Mesendoderm (in vitro differentiated cells): ENCODE data around the gene LZTFL1.

Experiments used
- DNase-seq: peaks from one replicate; pipeline ENCODE4 v3.0.0; 2013
- H2AK5ac ChIP-seq: 2 replicates; pipeline ENCODE4 v1.6.1; 2013; ENCODE audit warnings: low read length, inconsistent platforms
- H2BK120ac ChIP-seq: 2 replicates; pipeline ENCODE4 v1.6.1; 2013; ENCODE audit warnings: low read depth, mild to moderate bottlenecking, low read length, moderate library complexity, mixed read lengths
- H2BK15ac ChIP-seq: replicated peaks from 2 replicates; pipeline ENCODE4 v1.6.1; 2013; ENCODE audit warnings: low read depth, mild to moderate bottlenecking, moderate library complexity
- H2BK5ac ChIP-seq: 2 replicates; pipeline ENCODE4 v1.6.1; 2013; ENCODE audit warnings: low read length, inconsistent platforms
- H3K18ac ChIP-seq: 2 replicates; pipeline ENCODE4 v1.6.1; 2013; ENCODE audit warnings: mild to moderate bottlenecking, low read length, mixed read lengths
- H3K23ac ChIP-seq: one replicate; pipeline ENCODE4 v1.6.1; 2013; ENCODE audit warnings: low read length
- H3K27ac ChIP-seq: 2 replicates; pipeline ENCODE4 v1.5.1; 2013; ENCODE audit warnings: low read depth, mild to moderate bottlenecking, inconsistent platforms, low read length, moderate library complexity
- H3K27me3 ChIP-seq: 2 replicates; pipeline ENCODE4 v1.6.1; 2013; ENCODE audit warnings: low read length, control low read depth, mild to moderate bottlenecking, inconsistent platforms; ENCODE audit not compliant: insufficient read depth, poor library complexity
- H3K36me3 ChIP-seq: 2 replicates; pipeline ENCODE4 v1.6.1; 2013; ENCODE audit warnings: low read length, inconsistent platforms; ENCODE audit not compliant: control insufficient read depth, insufficient read depth
- H3K4ac ChIP-seq: one replicate; pipeline ENCODE4 v1.6.1; 2013; ENCODE audit warnings: low read depth, mild to moderate bottlenecking, low read length, moderate library complexity
- H3K4me1 ChIP-seq: 2 replicates; pipeline ENCODE4 v1.6.1; 2013; ENCODE audit warnings: low read depth, low read length, inconsistent platforms; ENCODE audit not compliant: control insufficient read depth
- H3K4me2 ChIP-seq: 2 replicates; pipeline ENCODE4 v1.6.1; 2013; ENCODE audit warnings: low read length
- H3K4me3 ChIP-seq: 2 replicates; pipeline ENCODE4 v1.5.1; 2013; ENCODE audit warnings: mild to moderate bottlenecking, low read length
- H3K56ac ChIP-seq: one replicate; pipeline ENCODE4 v1.6.1; 2013; ENCODE audit warnings: low read length
- H3K79me1 ChIP-seq: 2 replicates; pipeline ENCODE4 v1.6.1; 2013; ENCODE audit warnings: low read length, inconsistent platforms
- H3K79me2 ChIP-seq: 2 replicates; pipeline ENCODE4 v1.6.1; 2013; ENCODE audit warnings: mild to moderate bottlenecking, low read length; ENCODE audit not compliant: control insufficient read depth, insufficient read depth
- H3K9ac ChIP-seq: 2 replicates; pipeline ENCODE4 v1.6.1; 2013; ENCODE audit warnings: low read length, inconsistent platforms
- H4K5ac ChIP-seq: one replicate; pipeline ENCODE4 v1.6.1; 2013; ENCODE audit warnings: low read length
- H4K8ac ChIP-seq: one replicate; pipeline ENCODE4 v1.6.1; 2013; ENCODE audit warnings: low read depth, mild to moderate bottlenecking, control low read depth, low read length, moderate library complexity
- WGBS: extraction: QIAGEN DNeasy Blood & Tissue Kit; methylation state at CpG from one replicate; pipeline ENCODE4 v1.1.7; 2013; ENCODE audit warnings: low lambda C conversion rate, missing lambda C conversion rate; ENCODE audit not compliant: insufficient coverage; ENCODE audit errors: extremely low coverage; 5-methylcytosine and 5-hydroxymethylcytosine counted together

LZTFL1 gene

DNA sequence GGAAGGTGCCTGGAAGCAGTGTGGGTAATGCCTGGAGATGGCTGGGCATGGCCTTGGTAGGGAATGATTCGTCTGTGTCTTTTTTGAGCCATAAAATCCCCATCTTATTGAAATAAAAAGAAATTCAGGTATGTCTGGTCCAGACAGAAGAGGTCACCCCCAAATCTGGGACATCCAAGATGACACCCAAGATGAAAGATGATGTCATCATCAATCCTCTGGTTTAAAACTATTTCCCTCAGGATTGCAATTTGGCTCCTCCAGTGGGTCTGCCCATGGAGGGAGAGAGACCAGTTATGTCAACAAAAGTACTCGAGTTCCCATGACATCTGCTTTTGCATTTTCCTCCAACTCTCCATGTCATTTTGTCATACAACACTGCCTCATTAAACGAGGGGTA lies 27.7 kb upstream of the LZTFL1 start:
- WGBS: no CpG with 5 or more reads among the region's 3 CpGs
- Histone ChIP-seq H3K36me3 (no peaks in the 10 kb centered on the region), H3K23ac (no peak overlapping the region), H3K4ac (no peak overlapping the region), H3K79me1 (no peaks in the 10 kb centered on the region), H2BK5ac (no peak overlapping the region), H3K79me2 (no peaks in the 10 kb centered on the region), H2BK120ac (no peak overlapping the region), H3K18ac (no peak overlapping the region), H2AK5ac (no peak overlapping the region), H3K4me2 (no peak overlapping the region), H3K56ac (no peak overlapping the region), H4K8ac (no peak overlapping the region), H4K5ac (no peak overlapping the region), H3K27ac (no peak overlapping the region), H2BK15ac (no peak overlapping the region), H3K9ac (no peak overlapping the region), H3K4me3 (no peak overlapping the region), H3K27me3 (no peaks in the 10 kb centered on the region), H3K4me1 (no peaks in the 10 kb centered on the region)
- DNase-seq: no peak

DNA sequence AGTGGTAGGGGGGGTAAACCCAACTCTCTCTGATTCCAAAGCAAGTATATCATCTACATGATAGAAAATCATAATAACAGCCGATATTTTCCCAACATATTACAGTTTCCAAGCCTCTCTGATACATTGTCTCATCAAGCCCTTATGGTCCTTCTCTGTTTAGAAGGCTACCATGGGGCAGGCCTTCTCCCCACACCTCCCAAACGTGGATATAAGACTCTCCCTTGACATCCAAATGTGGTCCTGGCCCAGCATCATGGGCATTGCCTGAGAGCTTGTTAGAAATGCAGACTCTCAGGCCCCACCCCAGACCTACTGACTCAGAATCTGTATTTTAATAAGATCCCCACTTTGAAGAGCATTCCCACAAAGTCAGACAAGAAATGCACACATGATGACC lies 26.7 kb upstream of the LZTFL1 start:
- WGBS: no CpG with 5 or more reads among the region's 2 CpGs
- no peaks in the 10 kb centered on the region for H3K79me2 ChIP-seq
- no peaks in the 10 kb centered on the region for H3K36me3 ChIP-seq
- no peaks in the 10 kb centered on the region for H3K27me3 ChIP-seq
- H2AK5ac ChIP-seq: no peak overlapping the region
- no peak overlapping the region for H2BK120ac ChIP-seq
- H3K4me1 ChIP-seq: no peaks in the 10 kb centered on the region
- no peak overlapping the region for H3K18ac ChIP-seq
- H2BK5ac ChIP-seq: no peak overlapping the region
- no peak overlapping the region for H4K8ac ChIP-seq
- no peak overlapping the region for H3K27ac ChIP-seq
- H3K4me2 ChIP-seq: no peak overlapping the region
- H3K4ac ChIP-seq: no peak overlapping the region
- DNase-seq: no peak
- H3K9ac ChIP-seq: no peak overlapping the region
- no peak overlapping the region for H3K23ac ChIP-seq
- no peaks in the 10 kb centered on the region for H3K79me1 ChIP-seq
- H3K4me3 ChIP-seq: no peak overlapping the region
- H3K56ac ChIP-seq: no peak overlapping the region
- H2BK15ac ChIP-seq: no peak overlapping the region
- H4K5ac ChIP-seq: no peak overlapping the region

DNA sequence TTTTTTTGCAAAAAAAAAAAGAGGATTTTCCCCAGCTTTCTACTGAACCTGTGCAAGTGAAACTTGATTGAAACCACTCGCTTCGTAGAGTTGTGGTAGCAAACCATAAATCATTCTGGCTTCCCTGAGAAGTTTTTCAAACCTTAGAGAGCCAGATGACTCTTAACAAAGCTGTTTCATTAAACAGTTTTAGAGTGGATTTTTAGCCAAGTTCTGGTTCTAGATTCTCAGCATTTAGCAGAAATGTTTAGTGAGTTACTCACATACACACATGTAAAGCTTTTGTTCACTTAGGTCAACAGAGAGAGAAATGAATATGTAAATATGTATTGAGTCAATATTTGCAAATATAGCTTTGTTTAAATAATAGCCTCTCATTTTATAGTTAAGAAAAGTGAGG lies 26.3 kb upstream of the LZTFL1 start:
- Histone ChIP-seq H2BK5ac (no peak overlapping the region), H3K27ac (no peak overlapping the region), H3K23ac (no peak overlapping the region), H2BK120ac (no peak overlapping the region), H3K27me3 (no peaks in the 10 kb centered on the region), H3K4me1 (no peaks in the 10 kb centered on the region), H3K36me3 (no peaks in the 10 kb centered on the region), H3K4me2 (no peak overlapping the region), H3K18ac (no peak overlapping the region), H2AK5ac (no peak overlapping the region), H3K4me3 (no peak overlapping the region), H3K79me2 (no peaks in the 10 kb centered on the region), H4K8ac (no peak overlapping the region), H4K5ac (no peak overlapping the region), H3K9ac (no peak overlapping the region), H2BK15ac (no peak overlapping the region), H3K56ac (no peak overlapping the region), H3K79me1 (no peaks in the 10 kb centered on the region), H3K4ac (no peak overlapping the region)
- no CpG with 5 or more reads among the region's 2 CpGs for WGBS
- DNase-seq: no peak

DNA sequence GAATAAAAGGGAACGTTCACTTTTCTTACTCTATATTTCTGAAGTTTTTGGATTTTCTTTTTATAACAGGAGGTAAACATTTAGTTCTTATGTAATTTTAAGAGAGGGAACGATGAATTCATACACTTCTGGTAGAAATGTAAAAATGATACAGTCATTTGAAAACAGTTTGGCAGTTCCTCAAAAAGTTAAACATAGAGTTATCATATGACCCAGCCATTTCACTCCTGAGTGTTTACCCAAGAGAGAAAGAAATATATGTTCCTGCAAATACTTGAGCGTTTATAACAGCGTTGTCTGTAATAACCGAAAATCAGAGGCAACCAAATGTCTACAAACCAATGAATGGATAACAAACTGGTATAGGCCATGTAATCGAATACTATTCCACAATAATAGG lies 23.6 kb upstream of the LZTFL1 start:
- H2AK5ac ChIP-seq: no peak overlapping the region
- H3K9ac ChIP-seq: no peak overlapping the region
- H2BK120ac ChIP-seq: no peak overlapping the region
- no peak overlapping the region for H4K8ac ChIP-seq
- no peak for DNase-seq
- no peak overlapping the region for H2BK5ac ChIP-seq
- no peak overlapping the region for H3K18ac ChIP-seq
- no peak overlapping the region for H2BK15ac ChIP-seq
- no peak overlapping the region for H3K4ac ChIP-seq
- H3K79me1 ChIP-seq: no peaks in the 10 kb centered on the region
- H3K4me3 ChIP-seq: no peak overlapping the region
- no peaks in the 10 kb centered on the region for H3K4me1 ChIP-seq
- H3K79me2 ChIP-seq: no peaks in the 10 kb centered on the region
- WGBS: no CpG with 5 or more reads among the region's 6 CpGs
- H3K36me3 ChIP-seq: no peaks in the 10 kb centered on the region
- no peak overlapping the region for H3K23ac ChIP-seq
- H4K5ac ChIP-seq: no peak overlapping the region
- H3K56ac ChIP-seq: no peak overlapping the region
- H3K4me2 ChIP-seq: no peak overlapping the region
- H3K27ac ChIP-seq: no peak overlapping the region
- H3K27me3 ChIP-seq: no peaks in the 10 kb centered on the region

DNA sequence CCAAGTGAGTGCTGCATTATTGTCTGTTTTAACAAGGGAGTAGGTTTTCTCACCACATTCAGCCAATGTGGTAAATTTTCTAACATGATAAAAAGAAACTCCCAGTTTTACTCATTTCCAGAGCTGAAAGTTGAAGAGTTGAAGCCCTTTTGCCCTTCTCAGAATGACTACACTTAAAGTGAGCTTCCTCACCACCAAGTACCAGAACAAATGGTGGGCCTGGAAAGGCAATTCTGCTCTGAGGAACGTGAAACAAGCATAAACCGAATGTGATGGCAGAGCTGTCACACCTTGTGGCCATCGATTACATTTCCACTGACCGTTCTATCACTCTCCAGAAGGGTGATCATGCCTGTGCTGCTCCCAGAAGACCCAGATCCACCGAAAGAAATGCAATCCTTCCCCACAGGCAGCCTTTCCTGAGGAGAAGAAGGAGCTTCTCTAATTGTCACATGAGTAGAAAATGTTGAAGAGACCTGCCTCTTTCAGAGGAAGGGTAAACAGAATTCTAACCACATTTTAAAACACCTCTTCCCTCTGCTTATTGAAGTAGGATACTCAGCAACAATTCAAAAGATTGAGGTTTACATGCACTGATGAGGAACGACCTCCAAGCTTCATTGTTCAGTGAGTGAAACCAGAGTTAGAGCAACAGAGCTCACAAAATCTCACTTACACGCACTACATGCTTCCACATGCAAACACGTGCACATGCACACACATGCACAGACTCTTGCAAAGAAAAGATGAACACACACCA lies 23.0 kb upstream of the LZTFL1 start:
- no peaks in the 10 kb centered on the region for H3K36me3 ChIP-seq
- H2BK15ac ChIP-seq: no peak overlapping the region
- H3K4me2 ChIP-seq: no peak overlapping the region
- DNase-seq: no peak
- H2AK5ac ChIP-seq: no peak overlapping the region
- H3K4me1 ChIP-seq: no peaks in the 10 kb centered on the region
- no peak overlapping the region for H4K5ac ChIP-seq
- no peak overlapping the region for H3K18ac ChIP-seq
- no peak overlapping the region for H3K9ac ChIP-seq
- H3K79me2 ChIP-seq: no peaks in the 10 kb centered on the region
- no peak overlapping the region for H3K23ac ChIP-seq
- no CpG with 5 or more reads among the region's 8 CpGs for WGBS
- H3K27ac ChIP-seq: no peak overlapping the region
- no peaks in the 10 kb centered on the region for H3K27me3 ChIP-seq
- no peak overlapping the region for H2BK120ac ChIP-seq
- no peak overlapping the region for H3K4ac ChIP-seq
- H4K8ac ChIP-seq: no peak overlapping the region
- H3K56ac ChIP-seq: no peak overlapping the region
- no peak overlapping the region for H3K4me3 ChIP-seq
- no peak overlapping the region for H2BK5ac ChIP-seq
- no peaks in the 10 kb centered on the region for H3K79me1 ChIP-seq
